ENCODE results near the gene TMEM165.

The TMEM165 gene

GRCh38 chr4:55364691-55365344 lies 30.9 kb upstream of the TMEM165 start:
- CTCF ChIA-PET = no interaction called here
- POLR2A ChIA-PET = no interaction called here
- Histone ChIP-seq H3K9me3 (ENCODE audit: control insufficient read depth, insufficient read depth, low read depth, low read length) (no peaks in the 10 kb centered on the region), H3K4me3 (ENCODE audit: low read depth, low read length) (no peak overlapping the region), H3K27ac (ENCODE audit: extremely low read depth, low read depth, low read length) (no peak overlapping the region), H3K36me3 (ENCODE audit: control insufficient read depth in 2 of 2, insufficient read depth in 1 of 2, low read length in 2 of 2) (peaks cover 6 to 26% of the 10 kb centered on the region in 2 experiments; a peak in 2 of 3 replicates), H3K4me1 (ENCODE audit: control insufficient read depth, insufficient read depth, low read length) (no peaks in the 10 kb centered on the region)
- TF ChIP-seq HOXD13 (CRISPR knock-in tag; IDR thresholded peaks at IDR 0.05; ENCODE audit: borderline replicate concordance) (no peak), ZSCAN23 (tag by site-specific recombination; IDR thresholded peaks at IDR 0.05) (no peak), ZNF596 (tag by site-specific recombination; IDR thresholded peaks at IDR 0.05) (no peak), ZBTB21 (tag by site-specific recombination; IDR thresholded peaks at IDR 0.05) (no peak), ZNF707 (tag by site-specific recombination; IDR thresholded peaks at IDR 0.05) (no peak), ZXDB (tag by site-specific recombination; IDR thresholded peaks at IDR 0.05) (no peak), ZNF202 (tag by site-specific recombination; IDR thresholded peaks at IDR 0.05; ENCODE audit: borderline replicate concordance) (no peak)

DNA sequence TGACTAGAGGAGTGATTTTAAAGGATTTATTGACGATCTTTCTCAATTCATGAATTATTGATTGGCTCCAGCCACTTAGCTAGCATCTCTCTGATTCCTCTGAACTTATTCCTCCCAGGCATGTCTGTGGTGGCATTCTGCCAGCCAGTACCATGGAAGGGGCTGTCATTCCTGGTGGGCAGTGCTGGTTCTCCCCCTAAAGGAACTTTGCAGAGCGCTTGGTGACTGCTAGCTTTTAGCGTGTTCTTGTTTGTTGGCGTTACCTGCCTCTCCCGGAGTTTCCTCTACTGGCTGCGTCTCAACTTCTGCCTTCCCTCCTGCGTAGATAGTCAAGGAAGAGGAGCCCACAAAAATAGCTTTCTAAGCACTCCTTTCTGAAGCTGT lies 30.4 kb upstream of the TMEM165 start:
- POLR2A ChIA-PET = no interaction called here
- no peak overlapping the region for H3K27ac ChIP-seq (ENCODE audit: extremely low read depth, low read depth, low read length)
- H3K36me3 ChIP-seq (ENCODE audit: control insufficient read depth in 2 of 2, insufficient read depth in 1 of 2, low read length in 2 of 2) = peaks cover 6 to 29% of the 10 kb centered on the region in 2 experiments; a peak in 2 of 3 replicates
- H3K4me1 ChIP-seq (ENCODE audit: control insufficient read depth, insufficient read depth, low read length) = no peaks in the 10 kb centered on the region
- H3K9me3 ChIP-seq (ENCODE audit: control insufficient read depth, insufficient read depth, low read depth, low read length) = no peaks in the 10 kb centered on the region
- CTCF ChIA-PET = no interaction called here
- no peak overlapping the region for H3K4me3 ChIP-seq (ENCODE audit: low read depth, low read length)
- TF ChIP-seq KLF9 (tag by site-specific recombination; IDR thresholded peaks at IDR 0.05; ENCODE audit: low read depth) (no peak), ZNF692 (tag by site-specific recombination; IDR thresholded peaks at IDR 0.05) (no peak), ZNF366 (tag by site-specific recombination; conservative IDR thresholded peaks at IDR 0.05) (no peak), PRDM2 (tag by site-specific recombination; IDR thresholded peaks at IDR 0.05; ENCODE audit: borderline replicate concordance) (no peak), FEZF1 (tag by site-specific recombination; IDR thresholded peaks at IDR 0.05) (no peak), HOXD13 (CRISPR knock-in tag; IDR thresholded peaks at IDR 0.05; ENCODE audit: borderline replicate concordance) (no peak), ZNF292 (tag by site-specific recombination; IDR thresholded peaks at IDR 0.05; ENCODE audit: borderline replicate concordance, low read depth) (no peak), ZNF223 (tag by site-specific recombination; IDR thresholded peaks at IDR 0.05) (no peak), ZNF747 (tag by site-specific recombination; IDR thresholded peaks at IDR 0.05) (no peak), ZBTB17 (tag by site-specific recombination; IDR thresholded peaks at IDR 0.05) (no peak), PRDM4 (tag by site-specific recombination; IDR thresholded peaks at IDR 0.05) (no peak), SCRT1 (tag by site-specific recombination; IDR thresholded peaks at IDR 0.05; ENCODE audit: borderline replicate concordance) (no peak), TCF7L2 (IDR thresholded peaks at IDR 0.05; ENCODE audit: borderline replicate concordance, low read depth, low read length) (no peak)
- TF ChIP-seq, protein P1, sequence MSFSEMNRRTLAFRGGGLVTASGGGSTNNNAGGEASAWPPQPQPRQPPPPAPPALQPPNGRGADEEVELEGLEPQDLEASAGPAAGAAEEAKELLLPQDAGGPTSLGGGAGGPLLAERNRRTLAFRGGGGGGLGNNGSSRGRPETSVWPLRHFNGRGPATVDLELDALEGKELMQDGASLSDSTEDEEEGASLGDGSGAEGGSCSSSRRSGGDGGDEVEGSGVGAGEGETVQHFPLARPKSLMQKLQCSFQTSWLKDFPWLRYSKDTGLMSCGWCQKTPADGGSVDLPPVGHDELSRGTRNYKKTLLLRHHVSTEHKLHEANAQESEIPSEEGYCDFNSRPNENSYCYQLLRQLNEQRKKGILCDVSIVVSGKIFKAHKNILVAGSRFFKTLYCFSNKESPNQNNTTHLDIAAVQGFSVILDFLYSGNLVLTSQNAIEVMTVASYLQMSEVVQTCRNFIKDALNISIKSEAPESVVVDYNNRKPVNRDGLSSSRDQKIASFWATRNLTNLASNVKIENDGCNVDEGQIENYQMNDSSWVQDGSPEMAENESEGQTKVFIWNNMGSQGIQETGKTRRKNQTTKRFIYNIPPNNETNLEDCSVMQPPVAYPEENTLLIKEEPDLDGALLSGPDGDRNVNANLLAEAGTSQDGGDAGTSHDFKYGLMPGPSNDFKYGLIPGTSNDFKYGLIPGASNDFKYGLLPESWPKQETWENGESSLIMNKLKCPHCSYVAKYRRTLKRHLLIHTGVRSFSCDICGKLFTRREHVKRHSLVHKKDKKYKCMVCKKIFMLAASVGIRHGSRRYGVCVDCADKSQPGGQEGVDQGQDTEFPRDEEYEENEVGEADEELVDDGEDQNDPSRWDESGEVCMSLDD (tag by site-specific recombination; IDR thresholded peaks at IDR 0.05) = no peak

Data from HEK293 (cell line).